Lung microvascular endothelial cell (primary cell): ENCODE results near the gene SLC36A2. TPM values are rescaled to one million over a fixed set of nuclear protein-coding genes. Genes with fewer than 3 reads are reported as not detected.
"Not testable (repeated sequence)": the region's sequence is repeated elsewhere in the genome, so short reads cannot be mapped to it uniquely, and the experiment has no call there.

Experiments used
- DNase-seq, 2 donors: peaks; one replicate each; pipeline versions ENCODE4 v3.0.0 to v3.0.0-alpha.2; 2010; ENCODE audit warnings: low read depth in 2 of 2
- total RNA-seq: library from RNA; depleted of rRNA; stranded (reverse); fragments of >200 nt; gene quantifications from 2 replicates; pipeline ENCODE4 v1.2.1, GENCODE V29; 2014

Gene SLC36A2
- total RNA-seq, result not detected in 2 replicates

DNA sequence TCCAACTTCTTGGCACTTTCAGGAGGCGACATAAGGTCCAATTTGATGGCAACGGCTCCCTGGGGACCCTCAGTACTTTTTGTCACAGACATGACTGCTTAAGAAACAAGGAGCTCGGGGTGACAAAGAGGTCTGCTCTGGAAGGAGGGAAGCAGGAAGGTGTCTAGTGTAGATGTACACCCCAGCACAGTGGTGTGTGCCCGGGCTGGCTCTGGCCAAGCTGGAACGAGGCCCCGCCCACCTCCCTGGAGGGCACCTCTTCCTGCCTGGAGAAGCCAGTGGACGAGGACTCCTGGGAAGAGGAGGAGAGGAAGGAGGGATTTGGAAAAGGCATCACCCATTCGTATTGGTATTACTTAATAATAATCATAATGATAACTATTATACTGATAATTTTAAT, at the start of gene SLC36A2:
SLC36A2 (minus strand) TSS at position 191 of the 400 bp plus-strand sequence; CDS start at position 92, 99 bp downstream.
- no peak for DNase-seq

DNA sequence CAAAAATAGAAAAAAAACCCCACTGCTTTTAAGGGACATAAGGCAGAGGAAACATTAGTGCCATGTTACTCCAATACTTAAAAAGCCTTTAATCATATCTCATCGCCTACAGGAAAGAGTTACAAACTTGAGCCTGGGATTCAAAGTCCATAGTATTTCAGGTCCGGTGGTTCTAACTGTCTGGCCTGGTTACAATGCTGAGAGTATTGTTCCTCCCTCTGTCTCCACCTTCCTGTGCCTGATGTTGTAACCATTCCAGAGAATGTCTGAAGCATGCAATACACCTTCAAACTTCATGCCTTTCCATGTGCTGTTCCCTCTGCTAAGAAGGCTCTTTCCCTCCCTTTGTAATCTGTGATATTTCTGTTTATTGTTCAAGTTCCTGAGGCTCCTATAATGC, 41.6 kb upstream of the SLC36A2 start:
- DNase-seq, result no peak

DNA sequence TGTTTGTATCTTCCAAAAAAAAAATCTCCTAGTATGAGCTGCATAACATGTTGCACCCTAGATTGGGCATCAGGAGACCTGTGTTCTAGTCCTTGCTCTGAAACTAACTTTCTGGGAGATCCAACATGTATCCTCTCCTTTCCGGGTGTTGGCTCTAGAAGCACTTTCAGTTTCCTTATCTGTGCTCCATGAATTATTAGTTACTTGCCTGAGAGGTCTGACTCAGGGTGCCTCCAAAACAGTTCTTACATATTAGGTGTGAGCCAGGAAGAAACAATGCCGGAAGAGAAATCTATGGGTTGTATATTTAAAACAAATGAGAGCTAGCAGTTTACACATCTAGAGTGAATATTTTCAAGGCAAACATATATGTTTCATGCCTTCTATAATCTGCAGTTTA, 36.7 kb upstream of the SLC36A2 start:
- peak in 1 of 2 donors; percentile 16 for DNase-seq

DNA sequence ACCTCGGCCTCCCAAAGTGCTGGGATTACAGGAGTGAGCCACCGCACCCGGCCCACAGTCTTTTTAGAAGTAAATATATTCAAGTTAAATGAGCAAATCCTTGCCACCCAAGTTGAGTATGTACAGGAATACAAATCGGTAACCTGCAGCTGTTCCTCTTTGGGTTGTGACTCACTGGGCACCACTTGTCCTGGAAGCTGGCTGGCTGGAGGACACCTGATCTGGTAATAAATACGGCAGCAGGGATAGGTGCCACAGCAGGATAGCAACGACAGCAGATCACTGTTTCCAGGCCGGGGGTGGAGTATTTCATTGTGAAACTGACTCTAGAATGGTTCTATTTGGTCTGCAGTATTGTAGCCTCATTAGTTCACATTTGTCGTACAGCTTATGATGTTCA, 35.7 kb upstream of the SLC36A2 start:
- no peak for DNase-seq

DNA sequence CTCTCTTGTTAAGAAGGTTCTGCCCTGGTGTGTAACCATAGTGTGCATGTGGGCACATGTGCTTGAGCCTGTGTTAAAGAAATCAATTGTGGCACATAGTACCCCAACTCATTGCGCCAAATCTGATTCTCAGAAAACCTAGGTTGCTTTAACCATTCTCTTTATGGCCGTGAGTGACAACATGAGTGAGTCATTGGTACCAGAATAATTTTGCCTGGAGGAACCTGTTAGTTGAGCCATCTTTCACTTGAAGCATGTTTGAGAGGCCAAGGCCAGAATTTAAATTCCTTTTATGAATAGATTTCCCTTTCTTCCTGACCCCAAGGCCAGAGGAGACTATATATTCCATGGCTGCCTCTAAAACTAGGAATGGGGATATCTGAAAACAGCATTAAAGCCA, 35.2 kb upstream of the SLC36A2 start:
- no peak for DNase-seq

DNA sequence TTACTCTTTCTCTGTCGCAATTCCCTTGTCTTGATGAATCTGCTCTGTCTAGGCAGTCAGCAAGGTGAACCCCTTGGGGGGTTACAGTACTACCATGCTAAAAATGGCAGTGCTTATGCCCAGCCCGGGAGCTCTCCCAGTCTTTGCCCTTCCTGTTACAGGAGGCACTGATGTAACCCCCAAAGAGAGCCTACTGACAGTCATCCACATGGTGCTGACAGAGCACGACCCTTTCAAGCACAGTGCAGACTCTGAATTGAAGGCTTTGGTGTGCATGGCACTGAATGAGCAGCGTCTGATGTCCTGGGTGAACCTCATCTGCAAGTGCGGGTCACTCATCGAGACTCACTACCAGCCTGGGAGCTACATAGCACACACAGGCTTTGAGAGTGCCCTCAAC, 34.5 kb upstream of the SLC36A2 start:
- DNase-seq, result no peak

DNA sequence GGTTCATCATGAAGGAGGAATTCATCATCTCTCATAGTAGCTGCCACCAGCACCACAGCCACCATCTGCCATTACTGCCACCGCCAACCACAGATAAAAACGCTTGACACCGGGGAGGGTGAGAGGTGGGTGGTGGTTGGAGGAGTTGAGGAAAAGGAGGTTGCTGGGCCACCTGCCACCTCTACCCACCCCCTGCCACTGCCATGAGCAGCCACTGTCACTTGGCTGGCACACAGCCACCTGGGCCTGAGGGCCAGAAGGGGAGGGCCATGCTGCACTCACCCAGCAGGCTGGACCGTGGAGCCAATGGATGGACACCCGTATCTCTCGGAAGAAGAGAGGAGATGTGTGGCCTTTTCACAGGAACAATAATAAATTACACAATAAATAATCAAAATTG, 31.3 kb upstream of the SLC36A2 start:
- no peak for DNase-seq

DNA sequence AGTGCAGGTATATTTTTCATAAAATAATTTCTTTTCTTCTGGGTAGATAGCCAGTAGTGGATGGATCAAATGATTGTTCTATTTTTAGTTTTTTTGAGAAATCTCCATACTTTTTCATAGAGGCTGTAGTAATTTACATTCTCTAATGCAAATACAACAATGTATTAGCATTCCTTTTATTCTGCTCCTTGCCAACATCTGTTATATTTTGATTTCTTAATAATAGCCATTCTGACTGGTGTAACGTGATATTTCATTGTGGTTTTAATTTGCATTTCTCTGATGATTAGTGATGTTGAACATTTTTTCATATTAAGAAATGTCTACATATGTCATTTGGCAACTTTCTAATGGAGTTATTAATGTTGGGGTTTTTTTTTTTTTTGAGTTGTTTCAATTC, 27.2 kb upstream of the SLC36A2 start:
- no peak for DNase-seq

DNA sequence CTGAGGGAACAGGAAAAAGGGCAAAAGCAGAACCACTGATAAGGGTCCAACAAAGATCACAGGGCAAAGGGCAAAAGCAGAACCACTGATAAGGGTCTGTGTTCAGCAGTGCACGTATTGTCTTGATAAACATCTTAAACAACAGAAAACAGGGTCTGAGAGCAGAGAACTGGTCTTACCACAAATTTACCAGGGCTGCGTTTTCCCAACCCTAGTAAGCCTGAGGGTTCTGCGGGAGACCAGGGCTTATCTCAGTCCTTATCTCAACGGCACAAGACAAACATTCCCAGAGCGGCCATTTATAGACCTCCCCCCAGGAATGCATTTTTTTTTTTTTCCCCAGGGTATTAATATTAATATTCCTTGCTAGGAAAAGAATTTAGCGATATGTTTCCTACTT, 19.7 kb upstream of the SLC36A2 start:
- DNase-seq, result not testable (repeated sequence)

DNA sequence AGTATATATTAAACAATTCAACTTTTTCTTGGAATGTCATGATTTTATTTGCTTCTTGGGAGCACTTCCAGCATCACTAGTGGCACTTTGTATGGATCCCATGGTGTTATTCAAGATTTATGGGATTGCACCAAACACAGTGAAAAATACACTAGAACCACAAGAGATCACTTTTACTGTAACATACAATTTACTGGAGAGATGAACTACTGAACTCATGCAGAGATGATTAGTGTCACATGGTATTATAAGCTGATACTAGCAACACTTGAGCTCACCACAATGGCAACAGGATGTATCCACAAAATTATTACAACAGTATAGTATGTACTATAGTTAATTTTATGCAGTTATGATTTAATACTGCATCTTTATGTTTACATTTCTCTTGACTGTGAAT, 16.3 kb upstream of the SLC36A2 start:
- DNase-seq, result no peak

DNA sequence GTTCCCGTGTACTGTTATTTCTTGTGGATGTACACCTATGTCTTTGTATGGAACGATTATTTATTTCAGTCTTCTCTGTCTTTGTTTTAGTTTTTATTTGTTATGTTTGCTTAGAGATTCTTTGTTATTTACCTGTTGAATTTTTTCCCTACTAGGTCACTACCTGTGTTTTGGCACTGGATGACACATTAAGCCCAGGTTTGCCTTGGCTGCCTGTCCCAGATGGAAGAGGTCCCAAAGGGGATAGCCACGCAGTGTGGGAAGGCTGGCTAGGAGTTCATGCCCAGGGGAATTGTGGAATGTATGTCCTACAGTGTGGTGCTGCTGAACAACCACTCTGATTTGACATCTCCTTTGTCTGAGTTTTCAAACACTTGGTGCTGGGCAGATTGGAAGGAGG, 15.6 kb upstream of the SLC36A2 start:
- DNase-seq, result no peak

DNA sequence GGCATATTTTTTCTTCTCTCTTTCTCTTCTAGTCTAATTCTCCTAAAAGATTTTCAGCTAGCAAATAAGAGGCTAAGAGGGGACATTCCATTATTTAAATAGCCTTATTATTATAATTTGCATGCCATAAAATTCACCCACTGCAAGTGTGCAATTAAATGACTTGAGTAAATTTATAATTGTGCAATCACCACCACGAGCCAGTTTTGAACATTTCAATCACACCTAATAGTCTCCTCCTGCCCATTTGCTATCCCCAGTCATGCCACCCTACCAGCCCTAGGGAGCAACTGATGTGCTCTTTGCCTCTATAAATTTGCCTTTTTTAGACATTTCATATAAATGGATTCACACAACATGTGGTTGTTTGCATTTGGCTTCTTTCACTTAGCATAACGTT, 12.0 kb upstream of the SLC36A2 start:
- no peak for DNase-seq

DNA sequence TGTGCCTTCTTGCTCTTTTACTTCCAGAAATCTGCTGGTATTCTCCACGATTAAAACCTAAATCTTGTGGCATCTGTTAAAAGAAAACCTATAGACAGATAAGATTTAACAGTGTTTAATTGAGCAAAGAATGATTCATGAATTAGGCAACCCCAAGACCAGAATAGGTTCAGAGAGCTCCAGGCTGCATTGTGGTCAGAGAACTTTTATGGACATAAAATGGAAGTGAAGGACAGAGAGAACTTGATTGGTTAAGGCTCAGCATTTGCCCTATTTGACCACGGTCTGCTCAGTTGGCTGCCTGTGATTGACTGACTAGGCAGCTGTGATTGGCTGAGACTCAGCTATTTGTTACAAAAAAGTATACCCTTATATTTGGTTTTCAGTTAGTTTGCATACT, 10.4 kb upstream of the SLC36A2 start:
- DNase-seq, result no peak

DNA sequence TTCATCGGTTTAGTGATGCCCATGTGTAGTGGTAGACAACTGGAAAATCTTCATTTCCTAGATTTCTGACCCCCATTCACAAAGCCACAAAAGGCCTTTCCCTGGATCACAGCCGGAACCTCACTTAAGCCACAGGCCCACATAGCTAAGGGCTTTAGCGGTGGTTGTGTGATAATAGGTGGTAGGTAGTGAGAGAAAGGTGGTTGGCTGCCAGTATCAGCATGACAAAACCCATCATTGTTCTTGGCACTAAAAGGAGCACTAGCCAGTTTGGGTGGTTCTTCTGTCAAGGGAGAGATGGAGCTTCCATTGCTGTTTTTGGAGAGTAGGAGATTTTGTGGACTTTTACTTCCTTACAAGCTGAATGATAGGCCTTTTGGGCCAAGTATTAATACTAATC, 9.7 kb upstream of the SLC36A2 start:
- no peak for DNase-seq

DNA sequence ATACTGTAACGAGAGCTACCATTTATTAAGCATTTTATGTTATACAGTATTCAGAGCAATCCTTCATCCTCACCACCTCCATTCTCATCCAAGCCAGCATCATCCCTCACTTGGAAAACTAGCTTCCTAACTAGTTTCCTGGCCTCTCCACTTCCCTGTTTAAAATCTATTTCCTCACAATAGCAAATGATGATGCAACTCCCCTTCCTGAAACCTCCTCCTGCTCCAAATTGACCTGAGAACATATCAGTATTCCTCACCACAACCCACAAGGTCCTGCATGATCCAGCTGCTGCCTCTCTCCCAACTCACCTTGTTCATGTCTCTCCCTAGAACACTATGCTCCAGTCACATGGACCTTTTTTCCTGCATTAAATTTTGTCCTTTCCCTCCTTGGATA, 4.3 kb upstream of the SLC36A2 start:
- no peak for DNase-seq

DNA sequence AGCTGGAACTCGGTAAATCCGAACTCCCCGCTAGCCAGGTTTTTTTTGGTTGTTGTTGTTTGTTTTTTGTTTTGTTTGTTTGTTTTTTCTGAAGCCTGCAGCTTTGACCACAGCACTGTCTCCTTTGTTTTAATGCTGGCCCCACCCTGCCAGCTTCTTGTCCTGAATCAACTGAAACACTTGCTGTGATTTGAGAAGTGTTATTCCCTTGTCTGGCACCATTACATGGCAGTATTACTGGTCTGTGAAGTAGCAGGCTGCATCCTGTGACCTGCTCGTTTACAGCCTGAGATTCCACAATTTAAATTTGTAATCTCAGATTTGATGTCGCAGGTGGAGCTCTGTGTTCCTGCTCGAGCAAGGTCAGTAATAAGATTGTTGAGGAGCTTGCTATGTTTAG, 1.4 kb upstream of the SLC36A2 start:
- no peak for DNase-seq

DNA sequence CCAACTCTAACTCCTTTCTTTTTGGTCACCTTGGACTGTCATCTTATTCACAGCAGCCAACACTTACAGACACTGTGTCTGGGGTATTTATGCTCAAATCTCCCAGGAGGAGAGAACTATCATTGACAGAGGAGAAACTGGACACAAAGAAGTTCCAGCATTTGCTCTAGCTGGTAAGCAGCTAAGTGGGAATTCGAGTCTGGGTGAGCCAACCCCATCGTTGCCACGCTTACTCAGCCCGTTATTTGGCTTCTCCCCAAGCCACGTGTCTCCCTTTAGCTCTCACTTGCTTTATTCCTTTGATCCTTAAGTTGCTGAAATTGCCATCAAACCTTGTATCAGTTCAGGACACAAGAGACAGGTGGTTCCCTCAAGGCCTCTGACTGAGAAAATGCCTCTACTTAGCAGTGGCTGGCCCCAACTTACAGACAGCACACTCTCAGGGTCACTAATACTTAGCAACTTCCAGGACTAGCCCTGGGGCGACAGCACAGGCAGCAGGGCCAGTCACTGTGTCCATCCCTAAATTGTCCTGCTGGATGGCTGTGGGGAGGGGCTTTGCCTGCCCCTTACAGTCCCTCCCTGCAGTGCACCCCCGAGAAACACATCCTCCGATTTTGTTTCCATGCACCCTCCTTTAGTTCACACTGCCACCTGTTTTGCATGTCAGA, 1.4 kb downstream of the SLC36A2 start:
- no peak for DNase-seq

DNA sequence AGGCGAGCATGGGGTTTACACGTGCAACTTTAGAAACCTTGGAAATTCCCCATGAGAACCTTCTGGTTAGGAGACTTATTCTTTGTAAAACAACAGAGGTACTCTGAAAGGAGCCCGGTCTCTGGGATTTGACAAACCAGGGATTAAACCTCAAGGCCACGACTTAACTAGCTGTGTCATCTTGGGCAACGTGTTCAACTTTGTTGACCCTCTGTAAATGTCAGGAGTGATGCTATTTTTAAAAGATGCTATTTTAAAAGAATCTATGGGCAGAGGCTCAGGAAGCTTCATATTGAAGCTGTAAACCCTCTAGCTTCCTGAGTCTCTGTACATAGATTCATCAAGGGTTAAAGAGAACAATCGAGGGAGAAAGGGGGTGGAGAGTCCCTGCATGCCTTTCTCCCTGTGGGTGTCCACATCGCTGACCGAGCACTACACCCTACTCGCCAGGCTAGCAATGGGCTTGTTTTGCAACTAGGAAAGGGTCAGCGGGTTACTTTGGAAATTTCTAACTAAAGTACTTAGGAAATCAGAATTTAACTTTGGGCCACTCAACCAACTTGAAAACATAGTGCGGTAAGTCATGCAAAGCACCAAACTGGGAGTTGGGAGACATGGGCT, 2.1 kb downstream of the SLC36A2 start:
- no peak for DNase-seq

DNA sequence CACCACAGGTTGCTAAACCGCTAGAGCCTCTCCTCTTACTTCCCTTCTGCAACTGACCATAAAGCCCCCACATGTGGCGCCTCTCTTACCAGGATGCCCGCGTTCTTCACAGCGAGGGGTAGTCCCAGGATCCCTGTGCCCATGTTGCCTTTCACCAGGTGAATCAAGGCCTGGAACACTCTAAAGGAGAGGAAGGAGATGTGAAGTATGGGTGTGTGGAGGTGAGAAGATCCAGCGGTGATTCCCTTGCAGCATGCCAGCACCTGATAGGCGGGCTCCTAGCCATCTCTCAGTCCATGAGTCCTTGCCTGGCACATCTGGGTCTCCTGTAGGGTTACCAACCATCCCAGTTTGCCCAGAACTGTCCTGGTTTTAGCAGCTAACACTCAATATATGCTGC, 3.3 kb downstream of the SLC36A2 start:
- no peak for DNase-seq

DNA sequence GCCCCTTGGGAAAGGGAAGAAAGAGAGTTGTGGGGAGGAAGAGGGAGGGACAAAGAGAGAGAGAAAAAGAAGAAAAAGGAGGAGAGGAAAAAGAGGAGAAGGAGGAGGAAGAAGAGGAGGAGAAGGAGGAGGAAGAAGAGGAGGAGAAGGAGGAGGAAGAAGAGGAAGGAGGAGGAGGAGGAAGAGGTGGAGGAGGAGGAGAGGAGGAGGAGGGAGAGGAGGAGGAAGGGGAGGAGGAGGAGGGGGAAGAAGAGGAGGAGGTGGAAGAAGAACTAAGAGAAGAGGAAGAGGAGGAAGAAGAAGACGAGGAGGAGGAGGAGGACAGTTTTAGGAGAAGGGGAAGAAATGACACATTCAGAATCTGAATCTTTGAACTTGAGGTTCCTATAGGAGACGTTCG, 7.4 kb downstream of the SLC36A2 start:
- DNase-seq, result no peak

DNA sequence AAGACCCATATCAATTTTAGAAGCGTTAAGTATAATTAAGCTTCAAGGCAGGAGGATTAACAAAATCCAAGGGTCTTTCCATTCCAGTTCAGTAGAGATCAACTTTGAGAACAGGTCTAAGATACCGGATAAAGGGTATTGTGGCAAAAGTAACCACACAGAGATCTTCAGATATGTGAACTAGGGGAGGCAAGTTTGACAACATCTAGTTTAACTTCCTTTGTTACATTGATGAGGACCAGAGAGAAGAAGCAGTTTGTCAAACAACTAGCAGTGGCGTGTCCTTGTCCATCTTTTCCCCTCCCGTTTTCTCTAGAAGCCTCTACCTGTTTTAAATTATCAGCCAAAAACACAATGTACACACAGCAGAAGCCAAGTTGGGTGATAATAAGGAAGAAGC, 8.6 kb downstream of the SLC36A2 start:
- no peak for DNase-seq

DNA sequence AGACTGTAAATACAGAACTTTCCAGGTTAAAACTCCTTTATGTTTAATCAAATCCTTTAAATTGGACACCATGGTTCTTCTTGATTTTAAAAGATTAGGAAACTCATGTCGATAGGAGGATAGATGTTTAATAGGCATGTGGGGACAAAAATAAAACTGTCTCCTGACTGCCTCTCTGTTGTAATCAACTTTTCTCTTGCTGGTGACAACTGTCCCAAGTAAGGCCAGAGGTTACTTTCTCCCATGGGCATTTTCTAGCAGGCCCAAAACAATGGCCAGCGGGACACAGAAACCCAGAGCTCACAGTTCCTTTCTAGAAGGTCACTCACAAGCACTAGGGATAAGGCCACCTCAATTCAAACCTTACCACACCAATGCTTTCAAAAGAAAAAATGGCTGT, 14.5 kb downstream of the SLC36A2 start:
- DNase-seq, result no peak

DNA sequence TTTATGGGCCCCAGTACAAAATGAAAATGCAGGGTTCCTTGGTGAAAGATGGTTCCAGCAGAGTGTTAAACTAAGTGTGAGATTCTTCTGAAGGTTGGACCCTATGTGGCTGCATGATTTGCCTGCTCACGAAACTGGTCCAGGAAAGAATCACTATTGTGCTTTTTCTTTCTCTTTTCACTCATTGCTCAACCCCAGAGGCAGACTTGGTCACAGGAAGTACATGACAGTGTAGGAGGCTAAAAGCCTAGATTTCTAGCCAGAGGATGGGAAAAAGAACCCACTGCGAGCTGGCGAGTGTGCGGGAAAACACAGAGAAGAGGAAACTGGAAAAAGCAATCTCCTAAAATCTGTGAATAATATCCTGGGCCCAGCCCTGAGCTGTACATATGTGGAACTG, 18.6 kb downstream of the SLC36A2 start:
- DNase-seq, result no peak

DNA sequence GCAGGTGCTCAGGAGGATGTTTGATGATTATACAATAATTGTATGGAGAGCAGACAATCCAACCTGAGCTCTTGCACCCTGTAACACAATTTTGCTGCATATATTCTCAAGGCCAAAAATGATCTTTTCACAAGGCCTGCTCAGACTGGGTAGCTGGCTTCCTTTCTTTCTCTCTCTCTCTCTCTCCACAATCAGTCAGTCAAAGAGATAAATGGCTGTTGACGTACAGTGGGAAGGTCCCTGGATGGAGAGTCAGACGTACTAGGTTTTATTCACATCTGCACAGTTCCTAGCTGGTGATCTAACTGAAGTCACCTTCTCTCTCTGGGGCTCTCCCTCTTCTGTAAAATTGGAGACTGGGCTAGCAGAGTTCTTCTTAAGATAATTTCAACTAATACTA, 19.8 kb downstream of the SLC36A2 start:
- DNase-seq, result no peak
